Thyroid gland (tissue), 4 donors: ENCODE data around the gene SMARCB1.

ENCODE experiments used
- POLR2A ChIP-seq, 2 donors: fragments of 450-650 bp; IDR thresholded peaks; one replicate each; pipeline ENCODE4 v1.6.1; 2017; ENCODE audit warnings: antibody characterized with exemption in 2 of 2, mild to moderate bottlenecking in 2 of 2, moderate library complexity in 1 of 2
- TF ChIP-seq, protein P1 (sequence below), 6 experiments: fragments of 200-600 bp in 3 of 6; fragments of 450-650 bp in 3 of 6; sonication (generic) in 3 of 6; IDR thresholded peaks; one replicate each; pipeline ENCODE4 v1.5.1; 2016 to 2019; ENCODE audit warnings: antibody characterized with exemption in 6 of 6, mild to moderate bottlenecking in 2 of 6, inconsistent platforms in 1 of 6, moderate library complexity in 1 of 6

GRCh38 chr22:23804781-23805291, 18.1 kb downstream of the SMARCB1 start:
- TF ChIP-seq, protein P1, sequence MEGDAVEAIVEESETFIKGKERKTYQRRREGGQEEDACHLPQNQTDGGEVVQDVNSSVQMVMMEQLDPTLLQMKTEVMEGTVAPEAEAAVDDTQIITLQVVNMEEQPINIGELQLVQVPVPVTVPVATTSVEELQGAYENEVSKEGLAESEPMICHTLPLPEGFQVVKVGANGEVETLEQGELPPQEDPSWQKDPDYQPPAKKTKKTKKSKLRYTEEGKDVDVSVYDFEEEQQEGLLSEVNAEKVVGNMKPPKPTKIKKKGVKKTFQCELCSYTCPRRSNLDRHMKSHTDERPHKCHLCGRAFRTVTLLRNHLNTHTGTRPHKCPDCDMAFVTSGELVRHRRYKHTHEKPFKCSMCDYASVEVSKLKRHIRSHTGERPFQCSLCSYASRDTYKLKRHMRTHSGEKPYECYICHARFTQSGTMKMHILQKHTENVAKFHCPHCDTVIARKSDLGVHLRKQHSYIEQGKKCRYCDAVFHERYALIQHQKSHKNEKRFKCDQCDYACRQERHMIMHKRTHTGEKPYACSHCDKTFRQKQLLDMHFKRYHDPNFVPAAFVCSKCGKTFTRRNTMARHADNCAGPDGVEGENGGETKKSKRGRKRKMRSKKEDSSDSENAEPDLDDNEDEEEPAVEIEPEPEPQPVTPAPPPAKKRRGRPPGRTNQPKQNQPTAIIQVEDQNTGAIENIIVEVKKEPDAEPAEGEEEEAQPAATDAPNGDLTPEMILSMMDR (IDR thresholded peaks at IDR 0.05) = no peak
- no peak for TF ChIP-seq POLR2A (IDR thresholded peaks at IDR 0.05)
